ENCODE measurements around the gene TPR. TPM values are rescaled to one million over a fixed set of nuclear protein-coding genes. Genes with fewer than 3 reads are reported as not detected.

The TPR gene
- polyA plus RNA-seq, 1 of the 3 experiments (the other 2 are of a cell fraction): 37.5 TPM

DNA sequence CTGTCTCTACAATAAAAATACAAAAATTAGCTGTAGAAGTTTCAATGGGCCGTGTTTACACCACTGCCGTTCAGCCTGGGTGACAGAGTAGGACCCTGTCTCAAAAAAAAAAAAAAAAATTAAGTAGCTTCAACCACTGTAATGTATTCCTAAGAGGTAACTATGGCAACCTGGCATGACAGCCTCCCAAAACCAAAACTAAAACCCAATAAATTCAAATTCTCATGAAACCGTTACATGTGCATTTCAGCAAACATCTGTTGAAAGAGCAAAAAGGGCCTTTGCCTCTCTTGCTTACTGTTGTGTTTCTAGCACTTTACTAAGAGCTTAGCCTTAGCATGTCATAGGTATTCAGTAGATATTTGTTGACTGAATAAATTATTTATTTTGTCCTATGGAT lies 34.0 kb upstream of the TPR start:
- no peaks in the 10 kb centered on the region for H4K20me1 ChIP-seq (ENCODE audit: insufficient read depth)
- H3K4me1 ChIP-seq (ENCODE audit: control insufficient read depth in 1 of 2, insufficient read depth in 2 of 2, low read depth in 1 of 2, low read length in 1 of 2): peaks cover 0 to 5% of the 10 kb centered on the region in 2 experiments; a peak in 2 of 4 replicates
- POLR2A ChIA-PET: interaction anchor here (0.6 kb wide), 1 partner anchor 11 kb away, joined by 6 read pairs; no protein-coding TSS in a partner anchor
- H3F3A ChIP-seq (replicated peaks; ENCODE audit: insufficient read depth): peaks cover 19% of the 10 kb centered on the region
- H3K36me3 ChIP-seq (replicated peaks in 1 of 2; ENCODE audit: control insufficient read depth in 1 of 2, insufficient read depth in 2 of 2, low read length in 1 of 2): peaks cover 74 to 85% of the 10 kb centered on the region in 2 experiments
- no peaks in the 10 kb centered on the region for H3K27me3 ChIP-seq (ENCODE audit: insufficient read depth)
- no peak overlapping the region for H3K9ac ChIP-seq
- CTCF ChIA-PET: interaction anchor here (1.0 kb wide), 1 partner anchor 34 kb away, joined by 4 read pairs; the partner anchor contains the start of gene TPR
- H3K9me3 ChIP-seq: no peaks in the 10 kb centered on the region
- no peak overlapping the region for H3K4me2 ChIP-seq
- no peak overlapping the region for H3K27ac ChIP-seq (ENCODE audit: low read depth in 2 of 2, low read length in 1 of 2)
- WGBS (ENCODE audit: low lambda C conversion rate): 98% methylated on average over 3 of the region's 3 CpGs
- H3K9me2 ChIP-seq: no peaks in the 10 kb centered on the region
- TF ChIP-seq NRF1 (IDR thresholded peaks at IDR 0.05; ENCODE audit: low read depth, low read length): no peak
- no peak for TF ChIP-seq YY1 (IDR thresholded peaks at IDR 0.05; ENCODE audit: low read depth)
- no peak for TF ChIP-seq FOSL2 (IDR thresholded peaks at IDR 0.05; ENCODE audit: borderline replicate concordance, low read depth)
- TF ChIP-seq SIN3A (IDR thresholded peaks at IDR 0.05; ENCODE audit: borderline replicate concordance, low read depth, low read length): no peak
- DNase-seq: no peak
- H3K4me3 ChIP-seq (ENCODE audit: low read depth in 2 of 2, low read length in 1 of 2): no peak overlapping the region
- no peak overlapping the region for H2AFZ ChIP-seq (ENCODE audit: low read depth)
- no peaks in the 10 kb centered on the region for H3K79me2 ChIP-seq (ENCODE audit: insufficient read depth)

DNA sequence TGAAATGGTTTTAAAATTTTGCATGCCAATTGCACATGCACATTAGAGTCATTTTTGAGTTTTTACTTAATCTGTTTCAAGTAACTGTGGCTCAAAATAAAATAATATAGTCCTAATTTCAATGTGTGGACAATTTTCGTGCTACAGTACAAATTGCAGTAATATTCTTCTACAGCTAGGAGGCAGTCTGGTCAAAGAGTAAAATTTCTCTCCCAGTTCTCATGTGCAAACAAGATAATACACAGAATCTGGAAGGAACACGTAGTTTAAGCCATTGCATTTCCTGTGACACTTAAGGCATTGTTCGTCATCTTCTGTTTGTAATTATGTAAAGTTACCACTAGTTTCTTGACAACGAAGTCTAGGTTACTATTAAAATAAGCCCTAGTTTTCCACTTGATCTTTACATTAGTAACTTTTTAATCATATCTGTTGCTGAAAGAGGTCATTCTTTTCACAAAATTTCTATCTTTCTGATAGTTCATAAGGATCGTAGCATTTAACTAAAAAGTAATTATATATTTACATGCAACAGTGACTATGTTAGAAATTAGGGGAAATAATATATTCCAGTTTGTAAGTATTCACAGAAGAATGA lies 29.5 kb upstream of the TPR start:
- no peaks in the 10 kb centered on the region for H3K9me3 ChIP-seq
- TF ChIP-seq RCOR1 (IDR thresholded peaks at IDR 0.05; ENCODE audit: low read length) (no peak), ELF1 (IDR thresholded peaks at IDR 0.05) (no peak), NRF1 (IDR thresholded peaks at IDR 0.05; ENCODE audit: low read depth, low read length) (no peak), NFIC (IDR thresholded peaks at IDR 0.05; ENCODE audit: borderline replicate concordance) (no peak), MEF2A (IDR thresholded peaks at IDR 0.05; ENCODE audit: borderline replicate concordance, low read depth) (no peak), RAD21 (IDR thresholded peaks at IDR 0.05; ENCODE audit: low read length) (peak; percentile 68), SMC3 (IDR thresholded peaks at IDR 0.05; ENCODE audit: low read depth, low read length) (peak; percentile 42), POLR2AphosphoS5 (IDR thresholded peaks at IDR 0.05; ENCODE audit: low read depth, low read length) (no peak), RFX5 (IDR thresholded peaks at IDR 0.05; ENCODE audit: low read length) (no peak)
- TF ChIP-seq, protein P1, sequence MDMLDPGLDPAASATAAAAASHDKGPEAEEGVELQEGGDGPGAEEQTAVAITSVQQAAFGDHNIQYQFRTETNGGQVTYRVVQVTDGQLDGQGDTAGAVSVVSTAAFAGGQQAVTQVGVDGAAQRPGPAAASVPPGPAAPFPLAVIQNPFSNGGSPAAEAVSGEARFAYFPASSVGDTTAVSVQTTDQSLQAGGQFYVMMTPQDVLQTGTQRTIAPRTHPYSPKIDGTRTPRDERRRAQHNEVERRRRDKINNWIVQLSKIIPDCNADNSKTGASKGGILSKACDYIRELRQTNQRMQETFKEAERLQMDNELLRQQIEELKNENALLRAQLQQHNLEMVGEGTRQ (IDR thresholded peaks at IDR 0.05; ENCODE audit: borderline replicate concordance, low read depth, low read length): no peak
- TF ChIP-seq, protein P2, sequence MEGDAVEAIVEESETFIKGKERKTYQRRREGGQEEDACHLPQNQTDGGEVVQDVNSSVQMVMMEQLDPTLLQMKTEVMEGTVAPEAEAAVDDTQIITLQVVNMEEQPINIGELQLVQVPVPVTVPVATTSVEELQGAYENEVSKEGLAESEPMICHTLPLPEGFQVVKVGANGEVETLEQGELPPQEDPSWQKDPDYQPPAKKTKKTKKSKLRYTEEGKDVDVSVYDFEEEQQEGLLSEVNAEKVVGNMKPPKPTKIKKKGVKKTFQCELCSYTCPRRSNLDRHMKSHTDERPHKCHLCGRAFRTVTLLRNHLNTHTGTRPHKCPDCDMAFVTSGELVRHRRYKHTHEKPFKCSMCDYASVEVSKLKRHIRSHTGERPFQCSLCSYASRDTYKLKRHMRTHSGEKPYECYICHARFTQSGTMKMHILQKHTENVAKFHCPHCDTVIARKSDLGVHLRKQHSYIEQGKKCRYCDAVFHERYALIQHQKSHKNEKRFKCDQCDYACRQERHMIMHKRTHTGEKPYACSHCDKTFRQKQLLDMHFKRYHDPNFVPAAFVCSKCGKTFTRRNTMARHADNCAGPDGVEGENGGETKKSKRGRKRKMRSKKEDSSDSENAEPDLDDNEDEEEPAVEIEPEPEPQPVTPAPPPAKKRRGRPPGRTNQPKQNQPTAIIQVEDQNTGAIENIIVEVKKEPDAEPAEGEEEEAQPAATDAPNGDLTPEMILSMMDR (IDR thresholded peaks at IDR 0.05): peak; percentile 84
- TF ChIP-seq, protein P3, sequence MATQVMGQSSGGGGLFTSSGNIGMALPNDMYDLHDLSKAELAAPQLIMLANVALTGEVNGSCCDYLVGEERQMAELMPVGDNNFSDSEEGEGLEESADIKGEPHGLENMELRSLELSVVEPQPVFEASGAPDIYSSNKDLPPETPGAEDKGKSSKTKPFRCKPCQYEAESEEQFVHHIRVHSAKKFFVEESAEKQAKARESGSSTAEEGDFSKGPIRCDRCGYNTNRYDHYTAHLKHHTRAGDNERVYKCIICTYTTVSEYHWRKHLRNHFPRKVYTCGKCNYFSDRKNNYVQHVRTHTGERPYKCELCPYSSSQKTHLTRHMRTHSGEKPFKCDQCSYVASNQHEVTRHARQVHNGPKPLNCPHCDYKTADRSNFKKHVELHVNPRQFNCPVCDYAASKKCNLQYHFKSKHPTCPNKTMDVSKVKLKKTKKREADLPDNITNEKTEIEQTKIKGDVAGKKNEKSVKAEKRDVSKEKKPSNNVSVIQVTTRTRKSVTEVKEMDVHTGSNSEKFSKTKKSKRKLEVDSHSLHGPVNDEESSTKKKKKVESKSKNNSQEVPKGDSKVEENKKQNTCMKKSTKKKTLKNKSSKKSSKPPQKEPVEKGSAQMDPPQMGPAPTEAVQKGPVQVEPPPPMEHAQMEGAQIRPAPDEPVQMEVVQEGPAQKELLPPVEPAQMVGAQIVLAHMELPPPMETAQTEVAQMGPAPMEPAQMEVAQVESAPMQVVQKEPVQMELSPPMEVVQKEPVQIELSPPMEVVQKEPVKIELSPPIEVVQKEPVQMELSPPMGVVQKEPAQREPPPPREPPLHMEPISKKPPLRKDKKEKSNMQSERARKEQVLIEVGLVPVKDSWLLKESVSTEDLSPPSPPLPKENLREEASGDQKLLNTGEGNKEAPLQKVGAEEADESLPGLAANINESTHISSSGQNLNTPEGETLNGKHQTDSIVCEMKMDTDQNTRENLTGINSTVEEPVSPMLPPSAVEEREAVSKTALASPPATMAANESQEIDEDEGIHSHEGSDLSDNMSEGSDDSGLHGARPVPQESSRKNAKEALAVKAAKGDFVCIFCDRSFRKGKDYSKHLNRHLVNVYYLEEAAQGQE (IDR thresholded peaks at IDR 0.05; ENCODE audit: low read depth, low read length): no peak
- no peaks in the 10 kb centered on the region for H3K9me2 ChIP-seq
- H3K27ac ChIP-seq (ENCODE audit: low read depth in 2 of 2, low read length in 1 of 2): no peak overlapping the region
- ChIA-PET CTCF (interaction anchor here (0.7 to 3.8 kb wide), 17 partner anchors 8 to 582 kb away, joined by 3 to 24 read pairs (median 4); partner anchors contain the start of genes ODR4 and TPR), POLR2A (no interaction called here)
- no peak overlapping the region; a peak in 1 of 4 replicates for H3K4me3 ChIP-seq (ENCODE audit: low read depth in 2 of 2, low read length in 1 of 2)
- H4K20me1 ChIP-seq (ENCODE audit: insufficient read depth): no peaks in the 10 kb centered on the region
- no peak overlapping the region for H3K4me2 ChIP-seq
- peaks cover 49 to 63% of the 10 kb centered on the region in 2 experiments for H3K36me3 ChIP-seq (replicated peaks in 1 of 2; ENCODE audit: control insufficient read depth in 1 of 2, insufficient read depth in 2 of 2, low read length in 1 of 2)
- H3K27me3 ChIP-seq (ENCODE audit: insufficient read depth): no peaks in the 10 kb centered on the region
- H3K9ac ChIP-seq: no peak overlapping the region
- peak; percentile 32 for DNase-seq
- H3K4me1 ChIP-seq (ENCODE audit: control insufficient read depth in 1 of 2, insufficient read depth in 2 of 2, low read depth in 1 of 2, low read length in 1 of 2): peaks cover 0 to 4% of the 10 kb centered on the region in 2 experiments; a peak in 2 of 4 replicates
- H3K79me2 ChIP-seq (ENCODE audit: insufficient read depth): no peaks in the 10 kb centered on the region
- H2AFZ ChIP-seq (ENCODE audit: low read depth): no peak overlapping the region
- H3F3A ChIP-seq (replicated peaks; ENCODE audit: insufficient read depth): peaks cover 24% of the 10 kb centered on the region
- WGBS (ENCODE audit: low lambda C conversion rate): 52% methylated on average over 5 of the region's 5 CpGs
